GM23338 (cell line): ENCODE measurements around the gene TOGARAM1. TPM values are rescaled to one million over a fixed set of nuclear protein-coding genes. Genes with fewer than 3 reads are reported as not detected.
A peak's percentile ranks its signal among the peaks of the same experiment; 100 is the strongest.

Experiments
- ATAC-seq: fragments of 200-7000 bp; cut with Tn5 transposase; 3 replicates; pipeline ENCODE4 v1.9.1; 2020
- DNase-seq: peaks from one replicate; pipeline ENCODE4 v3.0.0-alpha.2; 2015; ENCODE audit warnings: low spot score
- H2AFZ ChIP-seq: fragments of 200-600 bp; sonication (generic); 2 replicates; pipeline ENCODE4 v1.8.0; 2016; ENCODE audit warnings: antibody characterized with exemption, mild to moderate bottlenecking, moderate library complexity
- H3F3A ChIP-seq: fragments of 200-600 bp; sonication (generic); replicated peaks from 2 replicates; pipeline ENCODE4 v1.8.0; 2017; ENCODE audit warnings: antibody characterized with exemption, mixed run types, low read depth
- H3K27ac ChIP-seq: fragments of 200-600 bp; sonication (generic); 2 replicates; pipeline ENCODE4 v1.6.1; 2016; ENCODE audit warnings: low read depth
- H3K27me3 ChIP-seq: fragments of 200-600 bp; sonication (generic); 2 replicates; pipeline ENCODE4 v1.8.0; 2016; ENCODE audit warnings: mild to moderate bottlenecking, mixed run types, moderate library complexity; ENCODE audit not compliant: insufficient read depth
- H3K36me3 ChIP-seq: fragments of 200-600 bp; sonication (generic); 2 replicates; pipeline ENCODE4 v1.8.0; 2016; ENCODE audit warnings: mild to moderate bottlenecking; ENCODE audit not compliant: insufficient read depth
- H3K4me1 ChIP-seq: fragments of 200-600 bp; sonication (generic); 2 replicates; pipeline ENCODE4 v1.8.0; 2016; ENCODE audit warnings: mild to moderate bottlenecking, moderate library complexity; ENCODE audit not compliant: insufficient read depth
- H3K4me2 ChIP-seq: fragments of 200-600 bp; sonication (generic); 2 replicates; pipeline ENCODE4 v1.7.1; 2017; ENCODE audit warnings: mixed run types
- H3K4me3 ChIP-seq: fragments of 200-600 bp; sonication (generic); 2 replicates; pipeline ENCODE4 v1.6.1; 2016; ENCODE audit warnings: mixed run types
- H3K79me2 ChIP-seq: fragments of 200-600 bp; sonication (generic); replicated peaks from 2 replicates; pipeline ENCODE4 v1.8.0; 2017; ENCODE audit warnings: mild to moderate bottlenecking; ENCODE audit not compliant: insufficient read depth
- H3K9me2 ChIP-seq: fragments of 200-600 bp; sonication (generic); 2 replicates; pipeline ENCODE4 v1.8.0; 2017; ENCODE audit not compliant: insufficient read depth
- H4K20me1 ChIP-seq: fragments of 200-600 bp; sonication (generic); replicated peaks from 2 replicates; pipeline ENCODE4 v1.8.0; 2017; ENCODE audit warnings: mild to moderate bottlenecking; ENCODE audit not compliant: insufficient read depth
- H3K27ac Mint-ChIP-seq: 2 replicates; pipeline ENCODE4 v1.8.0; 2020; ENCODE audit warnings: inconsistent platforms, mild to moderate bottlenecking, moderate library complexity, mixed read lengths
- H3K27me3 Mint-ChIP-seq: 3 replicates; pipeline ENCODE4 v1.8.0; 2022; ENCODE audit warnings: low read depth, mild to moderate bottlenecking, moderate library complexity, mixed read lengths, inconsistent platforms; ENCODE audit not compliant: insufficient read depth, poor library complexity
- H3K36me3 Mint-ChIP-seq: 3 replicates; pipeline ENCODE4 v1.8.0; 2021; ENCODE audit warnings: low read depth, mild to moderate bottlenecking, inconsistent platforms, moderate library complexity, mixed read lengths
- H3K4me1 Mint-ChIP-seq: 3 replicates; pipeline ENCODE4 v1.8.0; 2020; ENCODE audit warnings: mild to moderate bottlenecking, inconsistent platforms, mixed read lengths
- H3K4me3 Mint-ChIP-seq: 3 replicates; pipeline ENCODE4 v1.8.0; 2021; ENCODE audit warnings: moderate library complexity, mild to moderate bottlenecking, inconsistent platforms, mixed read lengths
- H3K9me3 Mint-ChIP-seq: 3 replicates; pipeline ENCODE4 v1.8.0; 2020; ENCODE audit warnings: moderate library complexity, mild to moderate bottlenecking, inconsistent platforms, mixed read lengths
- CREB1 ChIP-seq: fragments of 250-450 bp; sonication (Bioruptor Pico); IDR thresholded peaks from 2 replicates; pipeline ENCODE4 v1.5.0; 2020; ENCODE audit warnings: low read depth, mild to moderate bottlenecking, moderate library complexity
- EZH2 ChIP-seq: fragments of 200-600 bp; sonication (generic); IDR thresholded peaks from one replicate; pipeline ENCODE4 v1.8.0; 2017; ENCODE audit warnings: antibody characterized with exemption, mild to moderate bottlenecking, low read depth; ENCODE audit not compliant: unreplicated experiment
- EZH2phosphoT487 ChIP-seq: fragments of 200-600 bp; sonication (generic); IDR thresholded peaks from one replicate; pipeline ENCODE4 v1.8.1; 2018; ENCODE audit warnings: antibody characterized with exemption; ENCODE audit not compliant: unreplicated experiment
- JUNB ChIP-seq: IDR thresholded peaks from one replicate; pipeline ENCODE4 v1.6.1; 2016; ENCODE audit warnings: antibody characterized with exemption; ENCODE audit not compliant: unreplicated experiment
- NANOG ChIP-seq: IDR thresholded peaks from 2 replicates; pipeline ENCODE4 v1.6.1; 2016; ENCODE audit warnings: antibody characterized with exemption, borderline replicate concordance
- POLR2AphosphoS5 ChIP-seq: IDR thresholded peaks from 2 replicates; pipeline ENCODE4 v1.6.1; 2016; ENCODE audit warnings: antibody characterized with exemption, low read depth
- STAT1 ChIP-seq: IDR thresholded peaks from one replicate; pipeline ENCODE4 v1.6.1; 2016; ENCODE audit warnings: antibody characterized with exemption; ENCODE audit not compliant: unreplicated experiment
- ZNF114 ChIP-seq: fragments of 250-450 bp; sonication (Bioruptor Pico); IDR thresholded peaks from 2 replicates; pipeline ENCODE4 v1.5.0; 2020; ENCODE audit warnings: mild to moderate bottlenecking, moderate library complexity
- ZNF331 ChIP-seq: fragments of 250-450 bp; sonication (Bioruptor Pico); IDR thresholded peaks from 2 replicates; pipeline ENCODE4 v1.5.0; 2020; ENCODE audit warnings: low read depth, mild to moderate bottlenecking, moderate library complexity
- polyA plus RNA-seq: library from polyadenylated mRNA; unstranded; fragments of >200 nt; fragmentation: Nextera tagmentation; extraction: Ambion mirVana; gene quantifications from 2 replicates; pipeline ENCODE4 v1.2.1, GENCODE V29; 2016
- total RNA-seq: library from RNA; depleted of rRNA; stranded (reverse); fragments of >200 nt; shearing (Covaris generic); gene quantifications from 2 replicates; pipeline ENCODE4 v1.2.3, GENCODE V29; 2014
- TF ChIP-seq, protein P1 (sequence below), 2 experiments: fragments of 200-600 bp in 1 of 2; sonication (generic) in 1 of 2; conservative IDR thresholded peaks; 2 replicates each; pipeline versions ENCODE4 v1.5.1 to v1.6.1; 2016 to 2017; ENCODE audit warnings: antibody characterized with exemption in 2 of 2, low read depth in 2 of 2, mild to moderate bottlenecking in 2 of 2, moderate library complexity in 1 of 2
- TF ChIP-seq, protein P2 (sequence below): fragments of 250-450 bp; sonication (Bioruptor Pico); IDR thresholded peaks from 2 replicates; pipeline ENCODE4 v1.5.0; 2020; ENCODE audit warnings: mild to moderate bottlenecking, moderate library complexity
- TF ChIP-seq, protein P3 (sequence below): IDR thresholded peaks from one replicate; pipeline ENCODE4 v1.6.1; 2018; ENCODE audit warnings: antibody characterized with exemption; ENCODE audit not compliant: unreplicated experiment
- TF ChIP-seq, protein P4 (sequence below): IDR thresholded peaks from 2 replicates; pipeline ENCODE4 v1.6.1; 2016; ENCODE audit warnings: antibody characterized with exemption

Gene TOGARAM1
- total and polyA plus RNA-seq, 2 experiments from 2014 or later: 9.6 to 9.8 TPM

DNA sequence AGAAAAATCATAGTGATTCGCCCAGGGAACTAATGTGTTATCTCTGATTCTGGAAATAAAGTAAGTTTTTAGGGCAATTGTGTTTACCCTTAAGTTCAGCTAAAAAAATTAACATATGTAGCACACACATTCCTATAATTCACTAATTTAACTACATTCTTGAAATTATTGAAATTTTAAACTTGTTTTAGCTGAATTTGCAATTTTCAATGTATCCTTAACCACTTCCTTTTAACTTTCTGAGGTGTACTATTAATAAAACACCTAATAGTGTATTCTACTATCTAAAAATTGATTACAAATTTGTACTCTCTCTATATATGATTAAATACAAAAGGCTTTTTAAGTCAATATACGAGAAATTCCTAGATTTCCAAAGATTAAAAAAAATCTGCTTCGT, 2.5 kb upstream of the TOGARAM1 start:
- no peaks in the 10 kb centered on the region for H3F3A ChIP-seq
- peaks cover 80% of the 10 kb centered on the region for H3K79me2 ChIP-seq
- Mint-ChIP-seq H3K36me3 (no peaks in the 10 kb centered on the region), H3K27ac (no peak overlapping the region; the same call in 1 of the 2 replicates), H3K27me3 (peaks cover 2% of the 10 kb centered on the region), H3K9me3 (no peaks in the 10 kb centered on the region), H3K4me3 (no peak overlapping the region), H3K4me1 (peaks cover 21% of the 10 kb centered on the region; the same call in 2 of the 3 replicates)
- no peak overlapping the region for H2AFZ ChIP-seq
- peak overlapping the region; percentile 65 for H3K4me3 ChIP-seq
- H3K27ac ChIP-seq: no peak overlapping the region
- H3K4me1 ChIP-seq: peaks cover 17% of the 10 kb centered on the region
- DNase-seq (no peak), ATAC-seq (no peak)
- H3K4me2 ChIP-seq: peak overlapping the region; percentile 75
- no peak for TF ChIP-seq NANOG
- TF ChIP-seq, protein P1, sequence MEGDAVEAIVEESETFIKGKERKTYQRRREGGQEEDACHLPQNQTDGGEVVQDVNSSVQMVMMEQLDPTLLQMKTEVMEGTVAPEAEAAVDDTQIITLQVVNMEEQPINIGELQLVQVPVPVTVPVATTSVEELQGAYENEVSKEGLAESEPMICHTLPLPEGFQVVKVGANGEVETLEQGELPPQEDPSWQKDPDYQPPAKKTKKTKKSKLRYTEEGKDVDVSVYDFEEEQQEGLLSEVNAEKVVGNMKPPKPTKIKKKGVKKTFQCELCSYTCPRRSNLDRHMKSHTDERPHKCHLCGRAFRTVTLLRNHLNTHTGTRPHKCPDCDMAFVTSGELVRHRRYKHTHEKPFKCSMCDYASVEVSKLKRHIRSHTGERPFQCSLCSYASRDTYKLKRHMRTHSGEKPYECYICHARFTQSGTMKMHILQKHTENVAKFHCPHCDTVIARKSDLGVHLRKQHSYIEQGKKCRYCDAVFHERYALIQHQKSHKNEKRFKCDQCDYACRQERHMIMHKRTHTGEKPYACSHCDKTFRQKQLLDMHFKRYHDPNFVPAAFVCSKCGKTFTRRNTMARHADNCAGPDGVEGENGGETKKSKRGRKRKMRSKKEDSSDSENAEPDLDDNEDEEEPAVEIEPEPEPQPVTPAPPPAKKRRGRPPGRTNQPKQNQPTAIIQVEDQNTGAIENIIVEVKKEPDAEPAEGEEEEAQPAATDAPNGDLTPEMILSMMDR (conservative IDR thresholded peaks at IDR 0.05; ENCODE audit: low read depth in 2 of 2): no peak
- TF ChIP-seq EZH2: no peak
- TF ChIP-seq EZH2phosphoT487: no peak
- TF ChIP-seq ZNF331 (CRISPR knock-in tag): no peak
- TF ChIP-seq, protein P2, sequence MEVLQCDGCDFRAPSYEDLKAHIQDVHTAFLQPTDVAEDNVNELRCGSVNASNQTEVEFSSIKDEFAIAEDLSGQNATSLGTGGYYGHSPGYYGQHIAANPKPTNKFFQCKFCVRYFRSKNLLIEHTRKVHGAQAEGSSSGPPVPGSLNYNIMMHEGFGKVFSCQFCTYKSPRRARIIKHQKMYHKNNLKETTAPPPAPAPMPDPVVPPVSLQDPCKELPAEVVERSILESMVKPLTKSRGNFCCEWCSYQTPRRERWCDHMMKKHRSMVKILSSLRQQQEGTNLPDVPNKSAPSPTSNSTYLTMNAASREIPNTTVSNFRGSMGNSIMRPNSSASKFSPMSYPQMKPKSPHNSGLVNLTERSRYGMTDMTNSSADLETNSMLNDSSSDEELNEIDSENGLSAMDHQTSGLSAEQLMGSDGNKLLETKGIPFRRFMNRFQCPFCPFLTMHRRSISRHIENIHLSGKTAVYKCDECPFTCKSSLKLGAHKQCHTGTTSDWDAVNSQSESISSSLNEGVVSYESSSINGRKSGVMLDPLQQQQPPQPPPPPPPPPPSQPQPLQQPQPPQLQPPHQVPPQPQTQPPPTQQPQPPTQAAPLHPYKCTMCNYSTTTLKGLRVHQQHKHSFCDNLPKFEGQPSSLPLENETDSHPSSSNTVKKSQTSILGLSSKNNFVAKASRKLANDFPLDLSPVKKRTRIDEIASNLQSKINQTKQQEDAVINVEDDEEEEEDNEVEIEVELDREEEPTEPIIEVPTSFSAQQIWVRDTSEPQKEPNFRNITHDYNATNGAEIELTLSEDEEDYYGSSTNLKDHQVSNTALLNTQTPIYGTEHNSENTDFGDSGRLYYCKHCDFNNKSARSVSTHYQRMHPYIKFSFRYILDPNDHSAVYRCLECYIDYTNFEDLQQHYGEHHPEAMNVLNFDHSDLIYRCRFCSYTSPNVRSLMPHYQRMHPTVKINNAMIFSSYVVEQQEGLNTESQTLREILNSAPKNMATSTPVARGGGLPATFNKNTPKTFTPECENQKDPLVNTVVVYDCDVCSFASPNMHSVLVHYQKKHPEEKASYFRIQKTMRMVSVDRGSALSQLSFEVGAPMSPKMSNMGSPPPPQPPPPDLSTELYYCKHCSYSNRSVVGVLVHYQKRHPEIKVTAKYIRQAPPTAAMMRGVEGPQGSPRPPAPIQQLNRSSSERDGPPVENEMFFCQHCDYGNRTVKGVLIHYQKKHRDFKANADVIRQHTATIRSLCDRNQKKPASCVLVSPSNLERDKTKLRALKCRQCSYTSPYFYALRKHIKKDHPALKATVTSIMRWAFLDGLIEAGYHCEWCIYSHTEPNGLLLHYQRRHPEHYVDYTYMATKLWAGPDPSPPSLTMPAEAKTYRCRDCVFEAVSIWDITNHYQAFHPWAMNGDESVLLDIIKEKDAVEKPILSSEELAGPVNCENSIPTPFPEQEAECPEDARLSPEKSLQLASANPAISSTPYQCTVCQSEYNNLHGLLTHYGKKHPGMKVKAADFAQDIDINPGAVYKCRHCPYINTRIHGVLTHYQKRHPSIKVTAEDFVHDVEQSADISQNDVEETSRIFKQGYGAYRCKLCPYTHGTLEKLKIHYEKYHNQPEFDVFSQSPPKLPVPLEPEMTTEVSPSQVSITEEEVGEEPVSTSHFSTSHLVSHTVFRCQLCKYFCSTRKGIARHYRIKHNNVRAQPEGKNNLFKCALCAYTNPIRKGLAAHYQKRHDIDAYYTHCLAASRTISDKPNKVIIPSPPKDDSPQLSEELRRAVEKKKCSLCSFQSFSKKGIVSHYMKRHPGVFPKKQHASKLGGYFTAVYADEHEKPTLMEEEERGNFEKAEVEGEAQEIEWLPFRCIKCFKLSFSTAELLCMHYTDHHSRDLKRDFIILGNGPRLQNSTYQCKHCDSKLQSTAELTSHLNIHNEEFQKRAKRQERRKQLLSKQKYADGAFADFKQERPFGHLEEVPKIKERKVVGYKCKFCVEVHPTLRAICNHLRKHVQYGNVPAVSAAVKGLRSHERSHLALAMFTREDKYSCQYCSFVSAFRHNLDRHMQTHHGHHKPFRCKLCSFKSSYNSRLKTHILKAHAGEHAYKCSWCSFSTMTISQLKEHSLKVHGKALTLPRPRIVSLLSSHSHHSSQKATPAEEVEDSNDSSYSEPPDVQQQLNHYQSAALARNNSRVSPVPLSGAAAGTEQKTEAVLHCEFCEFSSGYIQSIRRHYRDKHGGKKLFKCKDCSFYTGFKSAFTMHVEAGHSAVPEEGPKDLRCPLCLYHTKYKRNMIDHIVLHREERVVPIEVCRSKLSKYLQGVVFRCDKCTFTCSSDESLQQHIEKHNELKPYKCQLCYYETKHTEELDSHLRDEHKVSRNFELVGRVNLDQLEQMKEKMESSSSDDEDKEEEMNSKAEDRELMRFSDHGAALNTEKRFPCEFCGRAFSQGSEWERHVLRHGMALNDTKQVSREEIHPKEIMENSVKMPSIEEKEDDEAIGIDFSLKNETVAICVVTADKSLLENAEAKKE (CRISPR knock-in tag): no peak
- TF ChIP-seq, protein P3, sequence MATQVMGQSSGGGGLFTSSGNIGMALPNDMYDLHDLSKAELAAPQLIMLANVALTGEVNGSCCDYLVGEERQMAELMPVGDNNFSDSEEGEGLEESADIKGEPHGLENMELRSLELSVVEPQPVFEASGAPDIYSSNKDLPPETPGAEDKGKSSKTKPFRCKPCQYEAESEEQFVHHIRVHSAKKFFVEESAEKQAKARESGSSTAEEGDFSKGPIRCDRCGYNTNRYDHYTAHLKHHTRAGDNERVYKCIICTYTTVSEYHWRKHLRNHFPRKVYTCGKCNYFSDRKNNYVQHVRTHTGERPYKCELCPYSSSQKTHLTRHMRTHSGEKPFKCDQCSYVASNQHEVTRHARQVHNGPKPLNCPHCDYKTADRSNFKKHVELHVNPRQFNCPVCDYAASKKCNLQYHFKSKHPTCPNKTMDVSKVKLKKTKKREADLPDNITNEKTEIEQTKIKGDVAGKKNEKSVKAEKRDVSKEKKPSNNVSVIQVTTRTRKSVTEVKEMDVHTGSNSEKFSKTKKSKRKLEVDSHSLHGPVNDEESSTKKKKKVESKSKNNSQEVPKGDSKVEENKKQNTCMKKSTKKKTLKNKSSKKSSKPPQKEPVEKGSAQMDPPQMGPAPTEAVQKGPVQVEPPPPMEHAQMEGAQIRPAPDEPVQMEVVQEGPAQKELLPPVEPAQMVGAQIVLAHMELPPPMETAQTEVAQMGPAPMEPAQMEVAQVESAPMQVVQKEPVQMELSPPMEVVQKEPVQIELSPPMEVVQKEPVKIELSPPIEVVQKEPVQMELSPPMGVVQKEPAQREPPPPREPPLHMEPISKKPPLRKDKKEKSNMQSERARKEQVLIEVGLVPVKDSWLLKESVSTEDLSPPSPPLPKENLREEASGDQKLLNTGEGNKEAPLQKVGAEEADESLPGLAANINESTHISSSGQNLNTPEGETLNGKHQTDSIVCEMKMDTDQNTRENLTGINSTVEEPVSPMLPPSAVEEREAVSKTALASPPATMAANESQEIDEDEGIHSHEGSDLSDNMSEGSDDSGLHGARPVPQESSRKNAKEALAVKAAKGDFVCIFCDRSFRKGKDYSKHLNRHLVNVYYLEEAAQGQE: no peak
- TF ChIP-seq ZNF114 (CRISPR knock-in tag): no peak
- TF ChIP-seq STAT1: no peak
- TF ChIP-seq CREB1 (CRISPR knock-in tag): no peak
- TF ChIP-seq JUNB: no peak
- TF ChIP-seq POLR2AphosphoS5: no peak
- TF ChIP-seq, protein P4, sequence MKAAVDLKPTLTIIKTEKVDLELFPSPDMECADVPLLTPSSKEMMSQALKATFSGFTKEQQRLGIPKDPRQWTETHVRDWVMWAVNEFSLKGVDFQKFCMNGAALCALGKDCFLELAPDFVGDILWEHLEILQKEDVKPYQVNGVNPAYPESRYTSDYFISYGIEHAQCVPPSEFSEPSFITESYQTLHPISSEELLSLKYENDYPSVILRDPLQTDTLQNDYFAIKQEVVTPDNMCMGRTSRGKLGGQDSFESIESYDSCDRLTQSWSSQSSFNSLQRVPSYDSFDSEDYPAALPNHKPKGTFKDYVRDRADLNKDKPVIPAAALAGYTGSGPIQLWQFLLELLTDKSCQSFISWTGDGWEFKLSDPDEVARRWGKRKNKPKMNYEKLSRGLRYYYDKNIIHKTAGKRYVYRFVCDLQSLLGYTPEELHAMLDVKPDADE: no peak
- no peaks in the 10 kb centered on the region for H3K36me3 ChIP-seq
- H3K27me3 ChIP-seq: no peaks in the 10 kb centered on the region
- H3K9me2 ChIP-seq: no peaks in the 10 kb centered on the region
- H4K20me1 ChIP-seq: no peaks in the 10 kb centered on the region; the same call in 1 of the 2 replicates
